Mucosa of descending colon (tissue), 3 donors: ENCODE data around the gene EPOP. TPM values are rescaled to one million over a fixed set of nuclear protein-coding genes. Genes with fewer than 3 reads are reported as not detected.

Experiments used
- ATAC-seq: fragments of 200-7000 bp; cut with Tn5 transposase; one replicate; pipeline ENCODE4 v1.9.1; 2020; ENCODE audit warnings: mild to moderate bottlenecking, moderate library complexity
- DNase-seq, 3 donors: peaks; one replicate each; pipeline ENCODE4 v3.0.0-alpha.2; 2020
- H3K36me3 ChIP-seq: fragments of 200-600 bp; one replicate; pipeline ENCODE4 v1.8.0; 2021; ENCODE audit warnings: low read depth, mild to moderate bottlenecking
- H3K4me1 ChIP-seq: fragments of 200-600 bp; one replicate; pipeline ENCODE4 v1.8.0; 2021; ENCODE audit warnings: low read depth, mild to moderate bottlenecking
- H3K4me3 ChIP-seq: fragments of 200-600 bp; one replicate; pipeline ENCODE4 v1.8.0; 2021; ENCODE audit warnings: mild to moderate bottlenecking
- H3K9me3 ChIP-seq: fragments of 200-600 bp; one replicate; pipeline ENCODE4 v1.8.0; 2021; ENCODE audit warnings: mild to moderate bottlenecking
- intact Hi-C, 2 donors: fragments of 100-400 bp; cut with DNase I in 1 of 2; cut with micrococcal nuclease in 1 of 2; formaldehyde crosslinking; loops; one replicate each; pipeline versions ENCODE4 v1.11.0 to v1.11.1; 2022; cut with DNase I, micrococcal nuclease
- total RNA-seq, 3 donors: library from RNA; stranded (reverse); fragmentation: NEBNext Ultra II Directional in 2 of 3; extraction: Animal tissue kit (Norgen Biotek cat#: 25700) in 2 of 3; gene quantifications; one replicate each; pipeline versions ENCODE4 v1.2.1 to v1.2.4, GENCODE V29; 2021 to 2023
- TF ChIP-seq, protein P1 (sequence below): fragments of 200-600 bp; IDR thresholded peaks from one replicate; pipeline ENCODE4 v1.8.0; 2022; ENCODE audit warnings: antibody characterized with exemption, mild to moderate bottlenecking
- donor health status: DM: no; HTN: no; CAD: no; lungs with moderate emphysema.
- donor health status: DM: no; HTN: no; CAD: no.
- donor health status: DM: no; HTN: yes; CAD: no.

The EPOP gene
- total RNA-seq, 3 donors from 2014 or later, result 0.75 to 1.1 TPM; not detected in 1

DNA sequence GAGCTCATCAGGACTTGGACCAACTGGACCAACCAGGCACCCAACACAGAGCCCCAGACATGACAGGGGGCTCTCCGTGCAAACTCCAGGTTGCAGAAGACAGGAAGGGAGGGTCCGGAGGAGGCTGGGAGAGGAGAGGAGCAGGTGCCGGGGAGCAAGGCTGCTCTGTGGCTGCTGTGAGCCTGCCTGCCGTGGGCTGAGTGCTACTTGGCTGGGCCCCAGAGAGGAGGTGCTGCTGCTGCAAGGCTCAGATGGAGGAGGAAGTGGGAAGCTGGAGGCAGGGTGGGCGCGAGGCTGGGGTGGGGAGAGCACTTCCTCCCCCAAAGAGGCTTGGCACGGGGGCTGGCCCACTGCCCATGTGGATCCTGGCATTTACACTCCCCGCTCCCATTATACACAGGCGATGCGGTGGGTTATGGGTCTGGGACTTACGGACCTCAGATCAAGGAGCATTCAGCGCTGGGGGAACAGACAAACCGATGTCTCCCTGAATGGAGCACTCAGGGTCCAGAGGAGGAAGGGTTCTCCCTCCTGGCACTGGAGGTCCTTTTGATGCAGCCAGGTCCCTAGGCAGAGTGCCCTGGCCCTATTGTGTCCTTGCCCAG, 15.9 kb downstream of the EPOP start:
- ATAC-seq (no peak), DNase-seq (peak in 1 of 3 donors; percentile 57)
- H3K4me1 ChIP-seq, result no peaks in the 10 kb centered on the region
- no peak overlapping the region for H3K4me3 ChIP-seq
- H3K9me3 ChIP-seq, result no peaks in the 10 kb centered on the region
- H3K36me3 ChIP-seq, result no peaks in the 10 kb centered on the region
- intact Hi-C loops, result no loop called here
- TF ChIP-seq, protein P1, sequence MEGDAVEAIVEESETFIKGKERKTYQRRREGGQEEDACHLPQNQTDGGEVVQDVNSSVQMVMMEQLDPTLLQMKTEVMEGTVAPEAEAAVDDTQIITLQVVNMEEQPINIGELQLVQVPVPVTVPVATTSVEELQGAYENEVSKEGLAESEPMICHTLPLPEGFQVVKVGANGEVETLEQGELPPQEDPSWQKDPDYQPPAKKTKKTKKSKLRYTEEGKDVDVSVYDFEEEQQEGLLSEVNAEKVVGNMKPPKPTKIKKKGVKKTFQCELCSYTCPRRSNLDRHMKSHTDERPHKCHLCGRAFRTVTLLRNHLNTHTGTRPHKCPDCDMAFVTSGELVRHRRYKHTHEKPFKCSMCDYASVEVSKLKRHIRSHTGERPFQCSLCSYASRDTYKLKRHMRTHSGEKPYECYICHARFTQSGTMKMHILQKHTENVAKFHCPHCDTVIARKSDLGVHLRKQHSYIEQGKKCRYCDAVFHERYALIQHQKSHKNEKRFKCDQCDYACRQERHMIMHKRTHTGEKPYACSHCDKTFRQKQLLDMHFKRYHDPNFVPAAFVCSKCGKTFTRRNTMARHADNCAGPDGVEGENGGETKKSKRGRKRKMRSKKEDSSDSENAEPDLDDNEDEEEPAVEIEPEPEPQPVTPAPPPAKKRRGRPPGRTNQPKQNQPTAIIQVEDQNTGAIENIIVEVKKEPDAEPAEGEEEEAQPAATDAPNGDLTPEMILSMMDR, result no peak

DNA sequence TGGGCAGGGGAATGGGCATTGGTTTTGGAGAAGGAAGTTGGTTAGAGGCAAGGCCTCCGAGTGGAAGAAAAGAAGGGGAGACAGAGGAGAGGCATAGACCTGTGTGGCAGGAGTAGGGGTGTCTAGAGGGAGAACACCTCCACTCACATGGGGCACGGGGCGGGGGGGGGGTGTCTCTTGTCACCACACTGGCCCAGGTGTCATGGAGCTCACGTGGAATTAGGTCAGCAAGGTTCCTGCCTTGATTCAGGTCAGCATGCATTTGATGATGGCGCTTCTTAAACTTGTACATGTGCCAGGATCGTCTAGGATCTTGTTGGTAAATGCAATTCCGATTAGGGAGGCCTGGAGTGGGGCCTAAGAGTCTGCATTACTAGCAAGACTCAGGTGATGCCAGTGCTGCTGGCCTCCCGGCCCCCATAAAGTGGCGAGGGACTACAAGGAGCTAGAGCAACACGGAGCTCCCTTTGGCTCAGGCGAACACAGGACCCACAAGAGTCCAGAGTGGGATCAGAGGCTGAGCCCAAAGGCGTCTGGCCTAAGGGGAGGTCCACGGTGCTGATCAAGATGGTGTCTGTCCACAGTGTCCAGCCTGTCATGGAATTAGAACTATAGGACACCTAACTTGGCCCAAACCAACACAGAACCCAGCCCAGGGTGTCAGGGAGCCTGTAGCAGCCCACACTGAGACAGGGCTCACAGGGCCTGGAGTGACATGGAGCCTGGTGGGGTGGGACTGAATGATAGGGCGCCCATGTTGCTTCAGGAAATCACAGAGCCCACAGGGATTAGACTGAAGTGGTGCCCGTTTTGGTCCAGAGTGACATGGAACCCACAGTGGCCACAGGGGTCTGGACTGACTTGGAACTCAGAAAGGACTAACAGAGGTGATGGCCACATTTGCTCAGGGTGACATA, 16.7 kb downstream of the EPOP start:
- intact Hi-C loops, result no loop called here
- Histone ChIP-seq H3K36me3 (no peaks in the 10 kb centered on the region), H3K4me3 (no peak overlapping the region), H3K4me1 (no peaks in the 10 kb centered on the region), H3K9me3 (no peaks in the 10 kb centered on the region)
- ATAC-seq (no peak), DNase-seq (peak in 1 of 3 donors; percentile 14)
- TF ChIP-seq, protein P1, result no peak

DNA sequence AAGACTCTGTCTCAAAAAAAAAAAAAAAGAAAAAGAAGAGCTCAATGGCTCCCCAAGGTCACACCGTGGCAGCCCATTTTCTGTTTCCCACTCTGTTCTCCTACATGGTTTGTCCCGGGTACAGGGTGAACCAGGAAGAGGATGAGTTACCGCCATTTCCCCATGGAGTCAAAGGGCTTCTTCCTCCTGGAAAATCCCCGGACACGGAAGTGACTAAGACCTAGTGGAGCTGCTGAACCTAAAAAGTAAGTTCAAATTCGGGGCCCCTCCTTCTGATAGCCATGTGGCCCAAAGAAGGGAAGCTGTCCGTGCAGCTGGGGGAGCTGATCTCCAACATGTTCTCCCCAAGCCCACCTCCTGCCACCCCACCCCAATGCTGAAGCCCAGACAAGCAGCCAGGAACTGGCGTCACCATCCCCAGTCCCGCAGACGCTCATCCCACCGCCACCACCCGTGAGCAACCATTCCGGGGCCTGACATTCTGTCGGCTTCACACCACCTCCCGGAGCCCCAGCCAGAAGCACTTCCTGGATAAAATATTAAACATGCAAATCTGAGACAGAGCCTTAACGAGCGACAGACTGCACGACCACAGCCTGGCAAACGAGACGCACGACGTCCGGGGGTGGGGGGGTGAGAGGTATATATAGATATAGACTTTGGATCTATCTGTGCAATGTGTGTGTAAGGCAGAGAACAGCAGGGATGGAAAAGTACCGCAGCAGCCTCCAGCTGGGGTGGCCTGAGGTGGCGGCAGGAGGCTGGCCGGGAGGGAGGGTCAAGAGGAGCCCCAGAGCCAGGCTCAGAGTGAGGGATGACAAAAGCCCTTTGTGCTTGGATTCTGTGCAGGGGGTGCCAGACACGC, 17.6 kb downstream of the EPOP start:
- peak in 2 of 3 donors; percentile 25 to 52 for DNase-seq
- intact Hi-C loops, result no loop called here
- no peaks in the 10 kb centered on the region for H3K4me1 ChIP-seq
- H3K9me3 ChIP-seq, result no peaks in the 10 kb centered on the region
- no peak overlapping the region for H3K4me3 ChIP-seq
- H3K36me3 ChIP-seq, result no peaks in the 10 kb centered on the region
- peak; percentile 69 for ATAC-seq
- TF ChIP-seq, protein P1, result no peak

DNA sequence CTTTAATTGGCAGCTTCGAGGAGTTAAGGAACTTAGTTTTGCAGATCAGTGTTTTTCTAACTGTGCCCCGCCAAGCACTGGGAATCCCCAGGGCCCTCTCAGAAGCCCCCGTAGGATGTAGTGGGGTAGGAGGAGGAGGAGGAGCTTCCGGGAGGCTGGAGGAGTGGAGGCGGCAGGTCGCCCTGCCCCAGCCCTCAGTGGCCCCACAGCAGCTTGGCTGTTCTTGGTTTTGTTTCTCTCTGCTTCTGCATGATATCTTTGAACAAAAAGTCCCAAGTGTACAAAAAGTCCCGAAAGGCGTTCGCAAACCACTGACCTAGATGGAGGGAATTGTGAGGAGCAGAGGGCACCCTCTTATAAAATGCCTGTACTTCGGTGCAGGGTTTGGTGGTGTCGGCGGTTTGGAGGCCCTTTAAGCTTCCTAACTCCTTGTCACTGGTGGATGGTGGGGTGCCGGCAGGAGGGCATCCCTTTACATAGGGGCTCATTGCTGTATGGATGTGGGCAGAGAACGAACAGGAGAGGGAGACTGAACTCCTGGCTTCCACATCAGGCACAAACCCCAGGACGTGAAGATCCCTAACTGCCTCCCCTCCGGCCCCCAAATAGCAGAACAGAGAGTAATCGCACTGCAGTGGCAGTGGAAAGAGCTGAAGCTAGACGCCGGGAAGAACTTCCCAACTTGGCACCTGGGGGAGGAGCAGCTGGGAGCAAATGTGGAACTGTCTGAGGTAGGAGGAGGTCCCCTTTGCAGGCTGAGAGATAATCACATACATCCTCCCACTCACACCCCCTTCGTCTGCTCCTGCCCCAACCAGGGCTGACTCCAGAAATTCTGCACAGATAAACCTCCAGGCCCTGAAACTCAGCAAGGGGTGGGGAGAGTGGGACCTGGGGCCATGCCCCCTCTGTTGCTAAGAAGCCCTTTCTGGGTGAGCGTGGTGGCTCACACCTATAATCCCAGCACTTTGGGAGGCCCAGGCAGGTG, 20.1 kb downstream of the EPOP start:
- Histone ChIP-seq H3K4me3 (no peak overlapping the region), H3K9me3 (no peaks in the 10 kb centered on the region), H3K4me1 (no peaks in the 10 kb centered on the region), H3K36me3 (no peaks in the 10 kb centered on the region)
- TF ChIP-seq, protein P1, result no peak
- DNase-seq, result no peak
- ATAC-seq, result no peak
- intact Hi-C loops, result no loop called here
